ENCODE data around the gene FAAP20.

DNA sequence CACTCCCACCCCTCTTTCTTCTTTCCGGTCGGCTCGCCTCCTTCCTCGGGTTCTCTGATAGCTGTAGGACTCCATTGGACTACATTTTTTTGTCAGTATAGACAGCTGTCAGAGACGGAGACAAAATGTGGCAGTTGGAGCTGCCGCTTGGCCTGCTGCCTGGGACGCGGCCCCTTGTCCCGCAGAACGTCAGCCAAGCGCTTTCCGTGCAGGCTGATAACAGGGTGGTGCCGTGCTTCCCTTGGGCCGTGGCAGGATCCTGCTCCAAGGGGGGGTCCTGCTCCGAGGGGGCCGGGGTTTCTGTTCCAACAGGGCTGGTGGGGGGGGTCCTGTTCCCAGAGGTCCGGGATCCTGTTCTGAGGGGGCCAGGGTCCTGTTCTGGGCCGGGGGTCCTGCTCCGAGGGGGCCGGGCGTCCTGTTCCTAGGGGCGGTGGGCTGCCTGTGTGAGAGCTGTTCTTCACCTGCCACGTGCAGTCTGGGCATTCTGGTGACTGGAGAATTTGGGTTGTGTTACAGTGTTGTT is 38.4 kb upstream of the FAAP20 start:
- no peak for TF ChIP-seq JUN (IDR thresholded peaks at IDR 0.05)
- TF ChIP-seq, protein P1, sequence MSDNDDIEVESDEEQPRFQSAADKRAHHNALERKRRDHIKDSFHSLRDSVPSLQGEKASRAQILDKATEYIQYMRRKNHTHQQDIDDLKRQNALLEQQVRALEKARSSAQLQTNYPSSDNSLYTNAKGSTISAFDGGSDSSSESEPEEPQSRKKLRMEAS (IDR thresholded peaks at IDR 0.05): no peak
- TF ChIP-seq, protein P2, sequence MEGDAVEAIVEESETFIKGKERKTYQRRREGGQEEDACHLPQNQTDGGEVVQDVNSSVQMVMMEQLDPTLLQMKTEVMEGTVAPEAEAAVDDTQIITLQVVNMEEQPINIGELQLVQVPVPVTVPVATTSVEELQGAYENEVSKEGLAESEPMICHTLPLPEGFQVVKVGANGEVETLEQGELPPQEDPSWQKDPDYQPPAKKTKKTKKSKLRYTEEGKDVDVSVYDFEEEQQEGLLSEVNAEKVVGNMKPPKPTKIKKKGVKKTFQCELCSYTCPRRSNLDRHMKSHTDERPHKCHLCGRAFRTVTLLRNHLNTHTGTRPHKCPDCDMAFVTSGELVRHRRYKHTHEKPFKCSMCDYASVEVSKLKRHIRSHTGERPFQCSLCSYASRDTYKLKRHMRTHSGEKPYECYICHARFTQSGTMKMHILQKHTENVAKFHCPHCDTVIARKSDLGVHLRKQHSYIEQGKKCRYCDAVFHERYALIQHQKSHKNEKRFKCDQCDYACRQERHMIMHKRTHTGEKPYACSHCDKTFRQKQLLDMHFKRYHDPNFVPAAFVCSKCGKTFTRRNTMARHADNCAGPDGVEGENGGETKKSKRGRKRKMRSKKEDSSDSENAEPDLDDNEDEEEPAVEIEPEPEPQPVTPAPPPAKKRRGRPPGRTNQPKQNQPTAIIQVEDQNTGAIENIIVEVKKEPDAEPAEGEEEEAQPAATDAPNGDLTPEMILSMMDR (IDR thresholded peaks at IDR 0.05): no peak
- TF ChIP-seq CHD4 (IDR thresholded peaks at IDR 0.05; ENCODE audit: borderline replicate concordance): no peak
- TF ChIP-seq, protein P3, sequence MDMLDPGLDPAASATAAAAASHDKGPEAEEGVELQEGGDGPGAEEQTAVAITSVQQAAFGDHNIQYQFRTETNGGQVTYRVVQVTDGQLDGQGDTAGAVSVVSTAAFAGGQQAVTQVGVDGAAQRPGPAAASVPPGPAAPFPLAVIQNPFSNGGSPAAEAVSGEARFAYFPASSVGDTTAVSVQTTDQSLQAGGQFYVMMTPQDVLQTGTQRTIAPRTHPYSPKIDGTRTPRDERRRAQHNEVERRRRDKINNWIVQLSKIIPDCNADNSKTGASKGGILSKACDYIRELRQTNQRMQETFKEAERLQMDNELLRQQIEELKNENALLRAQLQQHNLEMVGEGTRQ (IDR thresholded peaks at IDR 0.05): no peak
- TF ChIP-seq CHD2 (IDR thresholded peaks at IDR 0.05; ENCODE audit: low read length, partially characterized antibody): no peak
- TF ChIP-seq EP300 (IDR thresholded peaks at IDR 0.05): no peak
- TF ChIP-seq PHF8 (IDR thresholded peaks at IDR 0.05; ENCODE audit: borderline replicate concordance, low read depth): no peak
